HCT116 (cell line): ENCODE data around the gene TBC1D4.

ENCODE experiments used
- CTCF ChIP-seq, 3 experiments: fragments of 200-600 bp in 1 of 3; sonication (generic) in 1 of 3; IDR thresholded peaks in 2 of 3; conservative IDR thresholded peaks in 1 of 3; 2 replicates each; pipeline ENCODE4 v1.5.1; 2012 to 2017; ENCODE audit warnings: low read depth in 2 of 3, low read length in 2 of 3, antibody characterized with exemption in 1 of 3, borderline replicate concordance in 1 of 3, control low read depth in 1 of 3, mild to moderate bottlenecking in 1 of 3, mixed read lengths in 1 of 3, mixed run types in 1 of 3, moderate library complexity in 1 of 3; ENCODE audit not compliant: insufficient read depth in 1 of 3
- EGR1 ChIP-seq: IDR thresholded peaks from 2 replicates; pipeline ENCODE4 v1.6.1; 2012; ENCODE audit warnings: low read depth
- EZH2 ChIP-seq: fragments of 200-600 bp; sonication (generic); IDR thresholded peaks from 2 replicates; pipeline ENCODE4 v1.6.1; 2017; ENCODE audit warnings: antibody characterized with exemption, mixed run types
- EZH2phosphoT487 ChIP-seq: fragments of 200-600 bp; IDR thresholded peaks from 2 replicates; pipeline ENCODE4 v1.6.1; 2018; ENCODE audit warnings: antibody characterized with exemption, borderline replicate concordance
- FOSL1 ChIP-seq: IDR thresholded peaks from 2 replicates; pipeline ENCODE4 v1.6.1; 2012; ENCODE audit warnings: low read depth
- MAX ChIP-seq: IDR thresholded peaks from 2 replicates; pipeline ENCODE4 v1.6.1; 2012
- POLR2A ChIP-seq: IDR thresholded peaks from 2 replicates; pipeline ENCODE4 v1.7.0; 2011; ENCODE audit warnings: borderline replicate concordance; ENCODE audit not compliant: insufficient read depth, insufficient read length; ENCODE audit errors: extremely low read depth
- POLR2AphosphoS5 ChIP-seq: IDR thresholded peaks from 2 replicates; pipeline ENCODE4 v1.6.1; 2011; ENCODE audit warnings: mild to moderate bottlenecking, low read depth, low read length, moderate library complexity
- RAD21 ChIP-seq: IDR thresholded peaks from 2 replicates; pipeline ENCODE4 v1.6.1; 2012; ENCODE audit warnings: low read depth, mild to moderate bottlenecking
- SIN3A ChIP-seq: IDR thresholded peaks from 2 replicates; pipeline ENCODE4 v1.6.1; 2012; ENCODE audit warnings: low read depth
- SP1 ChIP-seq: IDR thresholded peaks from 2 replicates; pipeline ENCODE4 v1.6.1; 2012; ENCODE audit warnings: low read depth
- YY1 ChIP-seq: IDR thresholded peaks from 2 replicates; pipeline ENCODE4 v1.6.1; 2011; ENCODE audit warnings: low read length, low read depth, moderate library complexity, mild to moderate bottlenecking; ENCODE audit not compliant: insufficient replicate concordance; ENCODE audit errors: extremely low read depth
- ZBTB33 ChIP-seq: IDR thresholded peaks from 2 replicates; pipeline ENCODE4 v1.6.1; 2011; ENCODE audit warnings: mild to moderate bottlenecking, low read length, moderate library complexity; ENCODE audit not compliant: insufficient replicate concordance; ENCODE audit errors: extremely low read depth
- ZFX ChIP-seq: fragments of 450-650 bp; IDR thresholded peaks from 2 replicates; pipeline ENCODE4 v1.6.1; 2017

GRCh38 chr13:75362026-75362425 is 119.9 kb downstream of the TBC1D4 start:
- TF ChIP-seq POLR2AphosphoS5 (no peak), CTCF (IDR thresholded peaks at IDR 0.05 in 2 of 3, conservative IDR thresholded peaks at IDR 0.05 in 1 of 3; ENCODE audit: borderline replicate concordance in 1 of 3, insufficient read depth in 1 of 3, low read depth in 2 of 3, low read length in 2 of 3) (no peak), EZH2 (no peak), MAX (no peak), RAD21 (no peak), FOSL1 (no peak), YY1 (no peak), ZBTB33 (no peak), ZFX (no peak), SIN3A (no peak), EGR1 (no peak), POLR2A (no peak), SP1 (no peak), EZH2phosphoT487 (no peak)
